HG03342 (cell line): ENCODE data around the gene BMPR2.
"Not testable (repeated sequence)": the region's sequence is repeated elsewhere in the genome, so short reads cannot be mapped to it uniquely, and the experiment has no call there.

ENCODE experiments used
- ATAC-seq: cut with Tn5 transposase; IDR thresholded peaks from one replicate; pipeline ENCODE4 v1.9.1; 2021; ENCODE audit warnings: mild to moderate bottlenecking, moderate library complexity; ENCODE audit not compliant: unreplicated experiment

The BMPR2 gene

GRCh38 chr2:202378662-202379358 lies 2.7 kb downstream of the BMPR2 start:
- no peak for ATAC-seq

GRCh38 chr2:202382684-202383083 lies 6.6 kb downstream of the BMPR2 start:
- no peak for ATAC-seq

- not testable (repeated sequence) for ATAC-seq
Measured at GRCh38 chr2:202386495-202386894, 10.4 kb downstream of the BMPR2 start.

- ATAC-seq = no peak
Measured at GRCh38 chr2:202387608-202388342, 11.6 kb downstream of the BMPR2 start.

GRCh38 chr2:202400941-202401340 lies 24.8 kb downstream of the BMPR2 start:
- ATAC-seq = no peak

- ATAC-seq = no peak
Measured at GRCh38 chr2:202405798-202406197, 29.7 kb downstream of the BMPR2 start.

GRCh38 chr2:202406445-202406978 lies 30.4 kb downstream of the BMPR2 start:
- no peak for ATAC-seq

GRCh38 chr2:202408546-202409140 lies 32.5 kb downstream of the BMPR2 start:
- ATAC-seq = no peak

GRCh38 chr2:202410092-202410491 lies 34.0 kb downstream of the BMPR2 start:
- ATAC-seq = no peak

- no peak for ATAC-seq
Measured at GRCh38 chr2:202411097-202411496, 35.0 kb downstream of the BMPR2 start.

GRCh38 chr2:202418027-202418426 lies 41.9 kb downstream of the BMPR2 start:
- ATAC-seq = no peak

GRCh38 chr2:202418511-202418910 lies 42.4 kb downstream of the BMPR2 start:
- ATAC-seq = no peak

- no peak for ATAC-seq
Measured at GRCh38 chr2:202423139-202423538, 47.0 kb downstream of the BMPR2 start.

GRCh38 chr2:202425036-202425435 lies 48.9 kb downstream of the BMPR2 start:
- ATAC-seq = no peak

- no peak for ATAC-seq
Measured at GRCh38 chr2:202426751-202427150, 50.6 kb downstream of the BMPR2 start.

- no peak for ATAC-seq
Measured at GRCh38 chr2:202429164-202429980, 53.2 kb downstream of the BMPR2 start.

- ATAC-seq = no peak
Measured at GRCh38 chr2:202432776-202433175, 56.6 kb downstream of the BMPR2 start.

- ATAC-seq = no peak
Measured at GRCh38 chr2:202434472-202434871, 58.3 kb downstream of the BMPR2 start.

- no peak for ATAC-seq
Measured at GRCh38 chr2:202436626-202437025, 60.5 kb downstream of the BMPR2 start.

- not testable (repeated sequence) for ATAC-seq
Measured at GRCh38 chr2:202440117-202440516, 64.0 kb downstream of the BMPR2 start.

- no peak for ATAC-seq
Measured at GRCh38 chr2:202442882-202443281, 66.8 kb downstream of the BMPR2 start.
